Keratinocyte (primary cell): ENCODE measurements around the gene PAX7.
A peak's percentile ranks its signal among the peaks of the same experiment; 100 is the strongest.

Experiments
- EZH2 ChIP-seq: IDR thresholded peaks from one replicate; pipeline ENCODE4 v1.6.1; 2012; ENCODE audit warnings: inconsistent platforms, mild to moderate bottlenecking, low read length, moderate library complexity
- TF ChIP-seq, protein P1 (sequence below), 3 experiments: IDR thresholded peaks in 1 of 3; conservative IDR thresholded peaks in 1 of 3; optimal IDR thresholded peaks in 1 of 3; 2 replicates in 2 of 3; 3 replicates in 1 of 3; pipeline versions ENCODE3 to v1.5.1; 2011; ENCODE audit warnings: low read length in 3 of 3, mild to moderate bottlenecking in 3 of 3, moderate library complexity in 2 of 3, control low read depth in 1 of 3, inconsistent platforms in 1 of 3; ENCODE audit not compliant: insufficient read depth in 2 of 3; ENCODE audit errors: extremely low read depth in 1 of 3

GRCh38 chr1:18581420-18581880, 49.2 kb upstream of the PAX7 start:
- TF ChIP-seq, protein P1, sequence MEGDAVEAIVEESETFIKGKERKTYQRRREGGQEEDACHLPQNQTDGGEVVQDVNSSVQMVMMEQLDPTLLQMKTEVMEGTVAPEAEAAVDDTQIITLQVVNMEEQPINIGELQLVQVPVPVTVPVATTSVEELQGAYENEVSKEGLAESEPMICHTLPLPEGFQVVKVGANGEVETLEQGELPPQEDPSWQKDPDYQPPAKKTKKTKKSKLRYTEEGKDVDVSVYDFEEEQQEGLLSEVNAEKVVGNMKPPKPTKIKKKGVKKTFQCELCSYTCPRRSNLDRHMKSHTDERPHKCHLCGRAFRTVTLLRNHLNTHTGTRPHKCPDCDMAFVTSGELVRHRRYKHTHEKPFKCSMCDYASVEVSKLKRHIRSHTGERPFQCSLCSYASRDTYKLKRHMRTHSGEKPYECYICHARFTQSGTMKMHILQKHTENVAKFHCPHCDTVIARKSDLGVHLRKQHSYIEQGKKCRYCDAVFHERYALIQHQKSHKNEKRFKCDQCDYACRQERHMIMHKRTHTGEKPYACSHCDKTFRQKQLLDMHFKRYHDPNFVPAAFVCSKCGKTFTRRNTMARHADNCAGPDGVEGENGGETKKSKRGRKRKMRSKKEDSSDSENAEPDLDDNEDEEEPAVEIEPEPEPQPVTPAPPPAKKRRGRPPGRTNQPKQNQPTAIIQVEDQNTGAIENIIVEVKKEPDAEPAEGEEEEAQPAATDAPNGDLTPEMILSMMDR (optimal IDR thresholded peaks at IDR 0.05 in 1 of 3, IDR thresholded peaks at IDR 0.05 in 1 of 3, conservative IDR thresholded peaks at IDR 0.05 in 1 of 3; ENCODE audit: extremely low read depth in 1 of 3, insufficient read depth in 2 of 3, low read length in 3 of 3) = peak; percentile 75 to 95 (median 93)
- TF ChIP-seq EZH2 = no peak
